B cell (primary cell): ENCODE measurements around the gene PTPRU. TPM values are rescaled to one million over a fixed set of nuclear protein-coding genes. Genes with fewer than 3 reads are reported as not detected.

Source experiments
- ATAC-seq: fragments of 200-7000 bp; cut with Tn5 transposase; one replicate; pipeline ENCODE4 v1.10.0; 2021; ENCODE audit warnings: low read depth, mild to moderate bottlenecking, moderate number of reproducible peaks, moderate library complexity
- CTCF ChIA-PET: fragments of 350-600 bp; sonication (Branson Sonifier 250); formaldehyde crosslinking; loops from one replicate; lab custom pipeline; 2021; ENCODE audit warnings: antibody characterized with exemption, inconsistent platforms; lab: Charles Lee
- POLR2A ChIA-PET: fragments of 350-600 bp; sonication (Branson Sonifier 250); formaldehyde crosslinking; loops from one replicate; lab custom pipeline; 2021; ENCODE audit warnings: antibody characterized with exemption; lab: Charles Lee
- DNase-seq: peaks from one replicate; pipeline ENCODE4 v3.0.0; 2013
- H2AFZ ChIP-seq: 2 replicates; pipeline ENCODE4 v1.6.1; 2012; ENCODE audit warnings: mild to moderate bottlenecking, low read depth, low read length; ENCODE audit not compliant: insufficient read depth, poor library complexity, severe bottlenecking
- H3K27ac ChIP-seq, 2 donors: 1 replicate in 1 of 2; 2 replicates in 1 of 2; pipeline ENCODE4 v1.5.1; 2012 to 2013; ENCODE audit warnings: low read length in 2 of 2, mild to moderate bottlenecking in 2 of 2, moderate library complexity in 1 of 2
- H3K27me3 ChIP-seq, 4 experiments: fragments of 200-600 bp in 1 of 4; sonication (generic) in 1 of 4; replicated peaks in 1 of 4; 1 replicate in 2 of 4; 2 replicates in 2 of 4; pipeline versions ENCODE4 v1.6.1 to v1.7.0; 2013 to 2016; ENCODE audit warnings: low read length in 3 of 4, mild to moderate bottlenecking in 2 of 4, mixed read lengths in 1 of 4, moderate library complexity in 1 of 4; ENCODE audit not compliant: insufficient read depth in 4 of 4, control insufficient read depth in 3 of 4; ENCODE audit errors: control extremely low read depth in 1 of 4
- H3K36me3 ChIP-seq, 2 experiments: replicated peaks in 1 of 2; 1 replicate in 1 of 2; 2 replicates in 1 of 2; pipeline versions ENCODE4 v1.6.1 to v1.7.1; 2013; ENCODE audit warnings: low read length in 1 of 2; ENCODE audit not compliant: insufficient read depth in 2 of 2, control insufficient read depth in 1 of 2; ENCODE audit errors: control extremely low read depth in 1 of 2, extremely low read depth in 1 of 2
- H3K4me1 ChIP-seq, 2 donors: fragments of 200-600 bp in 1 of 2; sonication (generic) in 1 of 2; 1 replicate in 1 of 2; 2 replicates in 1 of 2; pipeline versions ENCODE4 v1.5.1 to v1.6.1; 2013 to 2017; ENCODE audit warnings: low read length in 2 of 2; ENCODE audit not compliant: control insufficient read depth in 2 of 2, insufficient read depth in 2 of 2
- H3K4me2 ChIP-seq: replicated peaks from 2 replicates; pipeline ENCODE3; 2012; ENCODE audit warnings: mild to moderate bottlenecking, low read depth, low read length; ENCODE audit not compliant: poor library complexity, severe bottlenecking
- H3K4me3 ChIP-seq, 5 experiments: fragments of 200-600 bp in 1 of 5; sonication (generic) in 1 of 5; 1 replicate in 3 of 5; 2 replicates in 2 of 5; pipeline versions ENCODE4 v1.5.1 to v1.7.0; 2011 to 2016; ENCODE audit warnings: low read length in 4 of 5, mild to moderate bottlenecking in 4 of 5, low read depth in 2 of 5, control low read depth in 1 of 5, moderate library complexity in 1 of 5; ENCODE audit not compliant: insufficient read depth in 1 of 5; ENCODE audit errors: control extremely low read depth in 1 of 5, extremely low read depth in 1 of 5
- H3K79me2 ChIP-seq: fragments of 200-600 bp; sonication (generic); one replicate; pipeline ENCODE4 v1.6.0; 2016; ENCODE audit warnings: low read length; ENCODE audit not compliant: control insufficient read depth, insufficient read depth
- H3K9ac ChIP-seq: fragments of 200-600 bp; sonication (generic); 2 replicates; pipeline ENCODE4 v1.6.1; 2017; ENCODE audit warnings: mild to moderate bottlenecking, low read length, moderate library complexity
- H3K9me3 ChIP-seq, 3 donors: one replicate each; pipeline versions ENCODE4 v1.6.1 to v1.7.1; 2013; ENCODE audit warnings: low read length in 2 of 3; ENCODE audit not compliant: control insufficient read depth in 2 of 3, insufficient read depth in 1 of 3; ENCODE audit errors: control extremely low read depth in 1 of 3
- H4K20me1 ChIP-seq: 2 replicates; pipeline ENCODE4 v1.6.0; 2012; ENCODE audit warnings: mild to moderate bottlenecking, low read length; ENCODE audit not compliant: insufficient read depth, control insufficient read depth, poor library complexity, severe bottlenecking
- H3K27ac Mint-ChIP-seq: one replicate; pipeline ENCODE4 v1.8.0; 2021; ENCODE audit warnings: mixed read lengths
- H3K27me3 Mint-ChIP-seq: one replicate; pipeline ENCODE4 v1.8.0; 2021; ENCODE audit warnings: mixed read lengths
- H3K4me1 Mint-ChIP-seq: one replicate; pipeline ENCODE4 v1.8.0; 2021; ENCODE audit warnings: mixed read lengths
- H3K4me3 Mint-ChIP-seq: one replicate; pipeline ENCODE4 v1.8.0; 2021; ENCODE audit warnings: mixed read lengths
- H3K9me3 Mint-ChIP-seq: one replicate; pipeline ENCODE4 v1.8.0; 2022; ENCODE audit warnings: mixed read lengths; ENCODE audit not compliant: insufficient read depth
- CTCF ChIP-seq: fragments of 200-600 bp; IDR thresholded peaks from one replicate; pipeline ENCODE4 v1.8.0; 2022; ENCODE audit warnings: antibody characterized with exemption, mild to moderate bottlenecking
- EZH2 ChIP-seq: IDR thresholded peaks from 2 replicates; pipeline ENCODE4 v1.6.1; 2012; ENCODE audit warnings: borderline replicate concordance, low read depth, mild to moderate bottlenecking, moderate library complexity, low read length; ENCODE audit not compliant: insufficient read depth, poor library complexity, severe bottlenecking
- WGBS: methylation state at CpG from one replicate; pipeline ENCODE4 v1.1.5; 2013; ENCODE audit warnings: missing lambda C conversion rate; ENCODE audit not compliant: insufficient coverage; 5-methylcytosine and 5-hydroxymethylcytosine counted together
- intact Hi-C: fragments of 100-400 bp; cut with micrococcal nuclease; formaldehyde crosslinking; loops from one replicate; pipeline ENCODE4 v1.10.0; 2022
- polyA plus RNA-seq: library from polyadenylated mRNA; depleted of rRNA; stranded (reverse); fragments of >200 nt; gene quantifications from 2 replicates; pipeline ENCODE4 v1.2.3, GENCODE V29; 2012
- total RNA-seq, 2 donors: library from RNA; stranded (reverse); fragments of 120-200 nt in 1 of 2; gene quantifications; 1 replicate in 1 of 2; 2 replicates in 1 of 2; pipeline versions ENCODE4 v1.2.3 to v1.2.4, GENCODE V29; 2013 to 2022

Gene PTPRU
- total and polyA plus RNA-seq, 2 donors (not counting 1 experiment from before 2014, with no cell fraction given) = 0.10 to 0.25 TPM

- peaks cover 0 to 39% (median 15%) of the 10 kb centered on the region in 4 experiments for H3K27me3 ChIP-seq
- 3% methylated on average over 56 of the region's 56 CpGs for WGBS
Observed at GRCh38 chr1:29259802-29260441, 23.6 kb downstream of the PTPRU start.

More at GRCh38 chr1:29259802-29260441, 23.6 kb downstream of the PTPRU start:
- Histone ChIP-seq H2AFZ (peak overlapping the region; percentile 65), H3K36me3 (no peaks in the 10 kb centered on the region), H3K4me1 (peaks cover 14% of the 10 kb centered on the region in 2 donors), H3K79me2 (no peaks in the 10 kb centered on the region), H3K9ac (peak overlapping the region; percentile 54), H3K4me3 (peak overlapping the region in 4 of 5 experiments; percentile 26 to 54 (median 50)), H3K9me3 (peaks cover 0 to 10% (median 0%) of the 10 kb centered on the region in 3 donors), H3K27ac (no peak overlapping the region), H4K20me1 (no peaks in the 10 kb centered on the region), H3K4me2 (peak overlapping the region; percentile 84)
- intact Hi-C loops = no loop called here
- Mint-ChIP-seq H3K27ac (no peak overlapping the region), H3K4me1 (peaks cover 9% of the 10 kb centered on the region), H3K27me3 (peaks cover 54% of the 10 kb centered on the region), H3K4me3 (peak overlapping the region; percentile 90), H3K9me3 (no peaks in the 10 kb centered on the region)
- POLR2A ChIA-PET = no interaction called here
- CTCF ChIA-PET = no interaction called here
- DNase-seq (peak; percentile 48), ATAC-seq (peak; percentile 73)
- no peak for TF ChIP-seq CTCF
- TF ChIP-seq EZH2 = no peak
